ENCODE measurements around the gene RGL3. TPM values are rescaled to one million over a fixed set of nuclear protein-coding genes. Genes with fewer than 3 reads are reported as not detected.
A peak's percentile ranks its signal among the peaks of the same experiment; 100 is the strongest.

RGL3 gene
- total RNA-seq, 1 experiment from 2014 or later: 65.9 TPM

DNA sequence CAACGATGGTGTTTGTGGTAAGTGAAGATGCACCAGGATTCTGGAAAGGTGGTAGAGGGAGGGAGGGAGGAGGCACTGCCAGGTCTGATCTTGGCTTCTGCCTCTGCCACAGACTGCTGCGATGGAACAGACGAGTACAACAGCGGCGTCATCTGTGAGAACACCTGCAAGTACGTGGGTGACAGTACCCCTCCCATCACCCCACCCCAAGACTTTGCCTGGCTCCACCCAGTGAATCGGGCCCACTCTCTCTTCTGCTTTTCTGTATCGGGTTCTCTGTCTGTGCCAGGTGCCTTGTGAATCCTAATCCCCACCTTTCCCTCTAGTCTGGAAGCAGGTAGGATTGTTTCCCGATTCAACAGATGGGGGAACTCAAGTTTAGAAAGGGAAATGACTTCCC lies 18.8 kb upstream of the RGL3 start:
- peak overlapping the region in 1 of 2 experiments; percentile 67; a peak in 1 of 5 replicates for H3K4me3 Mint-ChIP-seq
- no peak overlapping the region for H3K18ac ChIP-seq (ENCODE audit: insufficient read length, low read depth, low read length)

More for the DNA sequence above, 18.8 kb upstream of the RGL3 start:
- H4K91ac ChIP-seq (ENCODE audit: insufficient read length, low read depth, low read length): no peak overlapping the region
- no peaks in the 10 kb centered on the region for H3K27me3 ChIP-seq (ENCODE audit: insufficient read depth, low read length)
- H4K20me1 ChIP-seq (ENCODE audit: control insufficient read depth, insufficient read depth, insufficient read length): no peaks in the 10 kb centered on the region
- H3K79me2 ChIP-seq (ENCODE audit: insufficient read depth, low read length): peaks cover 4% of the 10 kb centered on the region; the same call in 1 of the 2 replicates
- H4K8ac ChIP-seq (replicated peaks; ENCODE audit: insufficient read length, low read depth, low read length): no peak overlapping the region
- H3K9me3 ChIP-seq (ENCODE audit: control insufficient read depth, low read depth, low read length): no peaks in the 10 kb centered on the region
- peaks cover 12% of the 10 kb centered on the region for H3K79me1 ChIP-seq (ENCODE audit: insufficient read depth, low read depth, low read length, poor library complexity, severe bottlenecking)
- no peak for DNase-seq
- no peak overlapping the region for H3K4ac ChIP-seq (ENCODE audit: low read depth, low read length)
- H3T11ph ChIP-seq (ENCODE audit: low read length): no peak overlapping the region
- H3K27ac ChIP-seq (ENCODE audit: insufficient read length, low read depth, low read length): no peak overlapping the region
- no peak overlapping the region for H2BK15ac ChIP-seq (ENCODE audit: low read depth, low read length)
- no peak overlapping the region for H4K5ac ChIP-seq (ENCODE audit: insufficient read length, low read depth, low read length)
- no peak overlapping the region for H2BK12ac ChIP-seq (ENCODE audit: insufficient read length, low read depth, low read length)
- H3K27me3 Mint-ChIP-seq (ENCODE audit: low read depth): peaks cover 2% of the 10 kb centered on the region; the same call in 1 of the 2 replicates
- H2BK120ac ChIP-seq (ENCODE audit: low read depth, low read length, poor library complexity, severe bottlenecking): no peak overlapping the region
- H2AK5ac ChIP-seq (ENCODE audit: insufficient read length, low read length): no peak overlapping the region
- no peak overlapping the region for H3K4me2 ChIP-seq (ENCODE audit: insufficient read depth, insufficient read length, low read length)
- H3K56ac ChIP-seq (ENCODE audit: insufficient read length, low read depth, low read length): no peak overlapping the region
- 0 out of 7 replicates have a peak overlapping the region, but pooled peaks of 1 of the 3 experiments have one; percentile 34 for H3K27ac Mint-ChIP-seq
- no peak overlapping the region for H2BK5ac ChIP-seq (ENCODE audit: insufficient read length, low read length)
- H2AFZ ChIP-seq (ENCODE audit: low read length): no peak overlapping the region
- peaks cover 10 to 17% of the 10 kb centered on the region in 2 experiments for H3K4me1 Mint-ChIP-seq
- H3K23ac ChIP-seq (ENCODE audit: insufficient read length, low read depth, low read length): no peak overlapping the region
- H3K36me3 Mint-ChIP-seq (ENCODE audit: insufficient read depth in 1 of 3, low read depth in 3 of 3): peaks cover 39 to 67% (median 66%) of the 10 kb centered on the region in 3 experiments
- TF ChIP-seq, protein P1, sequence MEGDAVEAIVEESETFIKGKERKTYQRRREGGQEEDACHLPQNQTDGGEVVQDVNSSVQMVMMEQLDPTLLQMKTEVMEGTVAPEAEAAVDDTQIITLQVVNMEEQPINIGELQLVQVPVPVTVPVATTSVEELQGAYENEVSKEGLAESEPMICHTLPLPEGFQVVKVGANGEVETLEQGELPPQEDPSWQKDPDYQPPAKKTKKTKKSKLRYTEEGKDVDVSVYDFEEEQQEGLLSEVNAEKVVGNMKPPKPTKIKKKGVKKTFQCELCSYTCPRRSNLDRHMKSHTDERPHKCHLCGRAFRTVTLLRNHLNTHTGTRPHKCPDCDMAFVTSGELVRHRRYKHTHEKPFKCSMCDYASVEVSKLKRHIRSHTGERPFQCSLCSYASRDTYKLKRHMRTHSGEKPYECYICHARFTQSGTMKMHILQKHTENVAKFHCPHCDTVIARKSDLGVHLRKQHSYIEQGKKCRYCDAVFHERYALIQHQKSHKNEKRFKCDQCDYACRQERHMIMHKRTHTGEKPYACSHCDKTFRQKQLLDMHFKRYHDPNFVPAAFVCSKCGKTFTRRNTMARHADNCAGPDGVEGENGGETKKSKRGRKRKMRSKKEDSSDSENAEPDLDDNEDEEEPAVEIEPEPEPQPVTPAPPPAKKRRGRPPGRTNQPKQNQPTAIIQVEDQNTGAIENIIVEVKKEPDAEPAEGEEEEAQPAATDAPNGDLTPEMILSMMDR (conservative IDR thresholded peaks at IDR 0.05): no peak
- no peaks in the 10 kb centered on the region for H3K9me3 Mint-ChIP-seq
- no peak overlapping the region for H3K14ac ChIP-seq (ENCODE audit: insufficient read depth, low read length)
- no CpG with 5 or more reads among the region's 9 CpGs for WGBS (ENCODE audit: extremely low coverage, insufficient read length, low lambda C conversion rate)
- H3K9ac ChIP-seq (ENCODE audit: extremely low read depth, insufficient read length, low read length): no peak overlapping the region
- H3K23me2 ChIP-seq (ENCODE audit: insufficient read length, low read depth, low read length, poor library complexity, severe bottlenecking): peaks cover 9% of the 10 kb centered on the region
- peaks cover 3% of the 10 kb centered on the region; the same call in 1 of the 2 replicates for H3K4me1 ChIP-seq (ENCODE audit: insufficient read depth, low read length)
- H2BK20ac ChIP-seq (ENCODE audit: low read depth, low read length, poor library complexity, severe bottlenecking): no peak overlapping the region

All from H9 (cell line).